Skeletal muscle satellite cell (primary cell): ENCODE results near the gene PRR35.

Experiments used
- H3K27me3 ChIP-seq: 2 replicates; pipeline ENCODE4 v1.7.0; 2013; ENCODE audit warnings: low read length; ENCODE audit not compliant: control insufficient read depth, insufficient read depth
- H3K36me3 ChIP-seq: 2 replicates; pipeline ENCODE4 v1.7.0; 2013; ENCODE audit warnings: mild to moderate bottlenecking, control low read depth, low read length; ENCODE audit not compliant: insufficient read depth
- H3K4me1 ChIP-seq: 2 replicates; pipeline ENCODE4 v1.7.0; 2013; ENCODE audit warnings: low read length; ENCODE audit not compliant: control insufficient read depth, insufficient read depth
- H3K4me2 ChIP-seq: 2 replicates; pipeline ENCODE4 v1.7.0; 2013; ENCODE audit warnings: mild to moderate bottlenecking, low read length
- H3K4me3 ChIP-seq: 2 replicates; pipeline ENCODE4 v1.7.0; 2013; ENCODE audit warnings: low read length
- H3K9ac ChIP-seq: 2 replicates; pipeline ENCODE4 v1.7.0; 2013; ENCODE audit warnings: mild to moderate bottlenecking, low read depth, low read length, moderate library complexity
- H3K9me3 ChIP-seq: replicated peaks from 2 replicates; pipeline ENCODE4 v1.7.0; 2013; ENCODE audit warnings: mild to moderate bottlenecking, control low read depth, low read length

The PRR35 gene

DNA sequence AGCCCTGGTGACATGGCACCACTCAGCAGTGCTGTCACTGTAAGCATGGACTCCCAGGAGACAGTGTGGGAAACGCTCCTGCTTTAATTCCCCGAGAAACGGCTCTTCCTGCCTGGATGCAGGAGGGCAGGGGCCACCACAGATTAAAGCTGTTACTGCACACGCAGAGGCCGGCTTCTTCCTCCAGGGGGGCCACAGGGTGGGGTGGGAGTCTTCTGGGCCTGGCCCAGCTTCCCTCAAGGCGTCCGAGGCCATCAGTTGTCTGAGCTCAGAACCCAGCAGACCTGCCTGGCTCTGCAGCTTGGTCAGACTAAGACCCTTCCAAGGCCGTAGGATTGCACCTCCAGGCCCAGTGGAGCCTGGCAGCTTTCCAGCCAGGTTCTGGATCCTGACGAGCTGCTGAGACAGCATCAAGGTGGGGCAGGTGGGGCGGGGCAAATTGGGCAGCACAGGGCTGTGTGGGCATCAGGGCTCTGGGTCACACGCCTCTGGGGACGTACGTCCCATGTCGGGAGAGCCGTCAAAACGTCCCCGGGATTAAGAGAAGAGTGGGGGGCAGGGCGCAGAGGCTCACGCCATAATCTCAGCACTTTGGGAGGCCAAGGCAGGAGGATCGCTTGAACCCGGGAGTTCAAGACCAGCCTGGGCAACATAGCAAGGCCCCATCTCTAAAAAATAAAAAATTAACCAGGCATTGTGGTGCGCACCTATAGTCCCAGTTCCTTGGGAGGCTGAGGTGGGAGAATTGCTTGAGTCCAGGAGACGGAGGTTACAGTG is 37.7 kb upstream of the PRR35 start:
- Histone ChIP-seq H3K9me3 (no peaks in the 10 kb centered on the region), H3K4me2 (no peak overlapping the region), H3K36me3 (peaks cover 29% of the 10 kb centered on the region), H3K4me3 (no peak overlapping the region), H3K4me1 (peaks cover 25% of the 10 kb centered on the region), H3K9ac (no peak overlapping the region), H3K27me3 (no peaks in the 10 kb centered on the region)

DNA sequence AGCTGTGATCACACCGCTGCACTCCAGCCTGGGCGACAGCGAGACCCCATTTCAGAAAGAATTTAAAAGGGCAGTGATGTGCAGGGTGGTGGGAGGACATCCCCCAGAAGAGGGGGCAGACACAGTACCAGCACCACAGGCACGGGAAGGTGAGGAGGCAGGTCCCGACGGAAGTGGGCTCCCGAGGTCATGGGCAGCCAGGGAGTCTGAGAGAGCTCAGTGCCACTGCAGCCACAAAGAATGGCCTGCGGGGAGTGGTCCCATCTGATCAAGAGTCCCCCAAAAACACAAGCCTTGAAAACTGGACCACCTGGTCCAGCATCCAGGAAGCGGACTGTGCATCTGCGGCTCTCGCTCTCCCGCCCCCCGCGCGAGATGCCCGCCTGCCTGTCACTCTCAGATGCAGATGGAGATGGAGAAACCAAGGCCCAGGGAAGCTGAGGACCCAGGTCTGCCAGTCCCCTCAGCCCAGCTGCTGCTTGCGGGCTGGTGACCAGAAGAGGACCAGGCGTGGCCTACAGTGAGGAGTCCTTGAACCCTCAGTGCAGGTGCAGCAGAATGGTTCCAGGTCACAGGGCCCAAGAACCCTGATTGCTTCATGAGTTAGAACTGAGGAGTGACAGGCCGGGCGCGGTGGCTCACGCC is 37.0 kb upstream of the PRR35 start:
- H3K4me3 ChIP-seq: no peak overlapping the region
- no peak overlapping the region for H3K9ac ChIP-seq
- peaks cover 25% of the 10 kb centered on the region for H3K4me1 ChIP-seq
- no peak overlapping the region for H3K4me2 ChIP-seq
- peaks cover 29% of the 10 kb centered on the region for H3K36me3 ChIP-seq
- H3K27me3 ChIP-seq: no peaks in the 10 kb centered on the region
- no peaks in the 10 kb centered on the region for H3K9me3 ChIP-seq

DNA sequence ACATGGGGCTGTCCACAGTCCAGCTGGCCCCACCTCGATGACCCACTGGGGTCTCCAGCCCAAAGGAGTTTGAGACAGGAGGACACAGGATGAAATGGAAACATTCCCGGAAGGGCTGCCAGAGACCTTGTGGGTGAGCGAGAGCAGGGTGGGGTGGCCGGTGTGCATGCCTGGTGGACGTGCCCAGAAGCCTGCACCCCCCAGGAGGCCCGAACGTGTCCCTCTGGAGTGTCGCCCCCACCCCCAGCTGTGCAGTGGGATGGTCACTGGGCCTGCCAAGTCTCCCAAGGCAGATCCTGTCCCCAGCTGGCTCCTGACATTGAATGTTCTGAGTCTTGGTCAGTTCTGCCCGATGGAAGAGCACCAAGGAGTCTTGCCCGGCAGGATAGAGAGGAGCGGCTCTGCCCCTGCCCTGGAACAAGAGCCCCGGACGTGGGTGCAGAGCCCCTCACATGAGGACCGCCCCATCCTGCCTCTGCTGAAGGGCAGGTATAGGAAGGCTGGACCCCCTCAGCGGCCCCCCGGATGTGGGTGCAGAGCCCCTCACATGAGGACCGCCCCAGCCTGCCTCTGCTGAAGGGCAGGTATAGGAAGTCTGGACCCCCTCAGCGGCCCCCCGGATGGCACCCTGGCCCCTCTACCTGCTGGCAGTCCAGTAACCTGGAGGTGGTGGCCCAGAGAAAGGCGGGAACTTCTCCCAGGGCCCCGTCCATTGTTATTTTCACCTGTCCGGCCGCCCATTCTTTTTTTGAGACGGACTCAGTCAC is 35.7 kb upstream of the PRR35 start:
- no peak overlapping the region for H3K9ac ChIP-seq
- peaks cover 31% of the 10 kb centered on the region for H3K4me1 ChIP-seq
- H3K4me2 ChIP-seq: no peak overlapping the region
- no peaks in the 10 kb centered on the region for H3K27me3 ChIP-seq
- no peak overlapping the region for H3K4me3 ChIP-seq
- no peaks in the 10 kb centered on the region for H3K9me3 ChIP-seq
- H3K36me3 ChIP-seq: peaks cover 22% of the 10 kb centered on the region

DNA sequence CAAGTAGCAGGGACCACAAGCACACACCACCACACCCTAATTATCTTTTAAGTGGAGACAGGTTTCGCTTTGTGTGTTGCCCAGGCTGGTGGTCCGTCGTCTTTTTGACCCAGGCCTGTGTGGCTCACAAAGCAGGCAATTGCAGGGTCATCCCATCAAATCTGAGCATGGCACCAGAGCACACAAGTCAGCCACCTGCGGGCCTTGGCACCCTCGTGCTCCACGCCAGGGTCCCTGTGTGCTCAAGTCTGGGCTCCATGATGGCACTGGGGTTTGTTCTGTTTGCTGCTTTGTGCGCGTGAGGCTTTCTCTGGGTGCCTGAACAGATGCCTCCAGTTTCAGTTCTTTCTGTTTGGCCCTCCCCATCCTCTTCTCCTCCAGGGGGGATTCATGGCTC is 35.1 kb upstream of the PRR35 start:
- Histone ChIP-seq H3K4me3 (peak overlapping the region; percentile 19), H3K27me3 (no peaks in the 10 kb centered on the region), H3K36me3 (peaks cover 22% of the 10 kb centered on the region), H3K9me3 (no peaks in the 10 kb centered on the region), H3K4me1 (peaks cover 38% of the 10 kb centered on the region), H3K9ac (no peak overlapping the region), H3K4me2 (peak overlapping the region; percentile 97)

DNA sequence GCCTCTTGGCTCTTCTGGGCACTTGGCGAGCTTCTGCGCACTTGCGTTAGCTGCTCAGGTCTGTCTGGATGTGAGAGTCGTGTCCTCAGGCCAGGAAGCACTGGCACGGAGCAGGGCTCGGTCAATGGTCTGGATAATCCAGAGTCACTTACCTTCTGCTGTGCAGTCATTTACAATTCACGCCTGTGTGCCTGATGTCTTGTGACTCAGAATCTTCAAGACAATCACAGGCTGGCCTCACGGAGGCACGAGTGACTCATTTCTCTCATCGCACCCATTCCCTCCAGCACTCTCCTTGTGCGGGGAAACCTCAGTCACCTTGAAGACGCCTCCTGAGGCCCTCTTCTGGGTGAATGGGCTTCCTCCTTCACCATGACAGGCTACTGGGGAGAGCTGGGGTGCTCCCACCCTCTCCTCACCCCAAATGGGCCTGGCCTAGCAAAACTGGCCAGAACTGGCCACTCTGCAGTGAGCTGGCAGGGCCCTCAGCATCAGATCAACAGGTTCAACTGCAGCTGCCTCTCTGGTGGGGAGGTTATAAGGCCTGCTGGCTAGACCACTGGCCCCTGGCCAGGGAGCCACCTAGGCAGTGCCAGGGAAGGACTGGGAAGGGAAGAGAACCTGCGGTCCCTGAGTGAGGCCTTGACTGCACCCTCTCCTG is 34.5 kb upstream of the PRR35 start:
- Histone ChIP-seq H3K9me3 (no peaks in the 10 kb centered on the region), H3K36me3 (peaks cover 20% of the 10 kb centered on the region), H3K4me1 (peaks cover 43% of the 10 kb centered on the region), H3K9ac (peak overlapping the region; percentile 90), H3K4me2 (peak overlapping the region; percentile 97), H3K27me3 (no peaks in the 10 kb centered on the region), H3K4me3 (peak overlapping the region; percentile 95)

DNA sequence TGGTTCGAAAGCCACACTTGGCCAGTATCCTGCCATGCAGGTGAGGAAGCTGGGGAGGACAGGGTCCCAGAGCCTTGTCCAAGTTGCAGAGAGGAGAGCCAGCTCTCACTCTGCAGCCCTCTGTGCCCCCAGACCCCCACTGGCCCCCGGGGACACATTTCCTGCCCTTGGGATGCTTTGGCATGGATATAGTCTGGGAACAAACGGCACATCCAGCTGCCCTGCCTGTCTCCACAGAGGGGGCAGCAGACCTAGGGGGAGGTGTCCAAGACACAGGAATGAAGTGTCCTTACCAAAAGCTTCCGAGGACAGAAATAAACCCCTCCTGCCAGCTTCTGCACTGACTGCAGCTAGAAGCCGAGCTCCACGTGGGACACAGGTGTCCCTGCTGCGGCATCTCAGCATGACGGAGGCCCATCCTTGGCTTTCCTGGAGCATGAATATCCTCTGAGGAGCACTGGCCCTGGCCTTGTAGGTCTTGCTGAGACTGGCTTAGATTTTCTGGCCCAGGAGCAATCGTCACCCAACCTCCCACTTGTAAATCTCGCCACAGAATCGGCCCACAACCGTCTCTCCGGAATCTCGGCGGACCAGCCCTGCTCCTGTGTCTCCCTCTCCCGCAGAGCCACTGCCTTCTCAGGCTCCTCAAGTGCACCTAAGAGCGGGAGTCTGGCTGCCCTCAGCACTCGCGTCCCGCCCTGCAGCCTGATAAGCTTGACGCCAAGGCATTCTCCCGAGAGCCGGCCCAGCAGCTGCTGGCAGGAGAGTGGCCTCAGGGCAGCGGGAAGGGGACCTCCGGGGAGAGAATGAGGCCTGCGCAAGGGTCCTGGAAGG is 33.8 kb upstream of the PRR35 start:
- Histone ChIP-seq H3K4me2 (peak overlapping the region; percentile 97), H3K9me3 (no peaks in the 10 kb centered on the region), H3K9ac (peak overlapping the region; percentile 90), H3K4me3 (peak overlapping the region; percentile 95), H3K27me3 (no peaks in the 10 kb centered on the region), H3K36me3 (peaks cover 13% of the 10 kb centered on the region), H3K4me1 (peaks cover 43% of the 10 kb centered on the region)

DNA sequence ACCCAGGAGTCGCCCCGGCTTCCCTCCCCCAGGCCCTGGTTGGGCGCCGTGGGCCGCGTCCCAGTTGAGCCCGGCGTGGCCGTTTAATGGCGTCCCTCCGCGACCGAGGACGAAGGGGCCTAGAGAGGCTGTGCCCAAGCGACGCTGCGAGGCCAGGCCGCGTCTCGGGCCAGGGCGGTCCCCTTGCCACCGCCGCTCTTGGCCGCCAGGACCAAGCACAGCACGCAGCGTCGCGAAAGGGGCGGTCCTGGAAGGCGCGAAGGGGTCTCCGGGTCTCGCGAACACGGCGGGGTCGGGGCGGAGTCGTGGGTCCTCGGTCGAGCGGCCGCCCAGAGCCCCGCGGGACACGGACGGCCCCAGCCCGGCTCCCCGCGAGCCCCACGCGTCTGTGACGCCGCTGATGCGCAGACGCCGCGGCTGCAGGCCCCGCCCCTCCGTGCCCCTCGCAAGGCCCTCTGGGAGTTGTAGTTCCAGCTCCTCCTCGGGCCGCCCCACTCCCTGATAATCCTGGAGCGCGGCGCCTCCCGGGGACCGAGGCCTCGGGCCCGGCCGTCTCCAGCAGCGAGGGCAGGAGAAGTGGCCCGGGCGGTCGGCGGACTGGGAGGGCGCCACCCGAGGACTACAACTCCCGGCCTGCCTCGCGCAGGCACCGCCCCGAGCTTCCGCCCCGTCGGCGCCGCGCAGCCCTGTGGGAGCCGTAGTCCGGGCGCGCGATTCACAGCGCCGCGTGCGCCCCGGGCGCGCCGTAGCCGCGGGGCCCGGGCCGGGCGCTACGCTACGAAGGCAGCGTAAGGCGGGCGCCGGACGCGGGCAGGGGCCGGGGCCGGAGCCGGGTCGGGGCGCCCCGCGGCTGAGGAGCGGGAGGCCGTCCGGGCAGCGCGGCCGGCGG is 32.9 kb upstream of the PRR35 start, which contains the start of gene CAPN15:
Gene CAPN15 (plus strand): TSS at position 698 of the 889 bp plus-strand sequence. CDS start 19,127 bp downstream, outside the sequence.
- Histone ChIP-seq H3K36me3 (peaks cover 10% of the 10 kb centered on the region), H3K27me3 (no peaks in the 10 kb centered on the region), H3K4me2 (peak within 1 kb of the TSS; percentile 97), H3K9me3 (no peaks in the 10 kb centered on the region), H3K9ac (peak within 1 kb of the TSS; percentile 90), H3K4me3 (peak within 1 kb of the TSS; percentile 95), H3K4me1 (peaks cover 47% of the 10 kb centered on the region)

DNA sequence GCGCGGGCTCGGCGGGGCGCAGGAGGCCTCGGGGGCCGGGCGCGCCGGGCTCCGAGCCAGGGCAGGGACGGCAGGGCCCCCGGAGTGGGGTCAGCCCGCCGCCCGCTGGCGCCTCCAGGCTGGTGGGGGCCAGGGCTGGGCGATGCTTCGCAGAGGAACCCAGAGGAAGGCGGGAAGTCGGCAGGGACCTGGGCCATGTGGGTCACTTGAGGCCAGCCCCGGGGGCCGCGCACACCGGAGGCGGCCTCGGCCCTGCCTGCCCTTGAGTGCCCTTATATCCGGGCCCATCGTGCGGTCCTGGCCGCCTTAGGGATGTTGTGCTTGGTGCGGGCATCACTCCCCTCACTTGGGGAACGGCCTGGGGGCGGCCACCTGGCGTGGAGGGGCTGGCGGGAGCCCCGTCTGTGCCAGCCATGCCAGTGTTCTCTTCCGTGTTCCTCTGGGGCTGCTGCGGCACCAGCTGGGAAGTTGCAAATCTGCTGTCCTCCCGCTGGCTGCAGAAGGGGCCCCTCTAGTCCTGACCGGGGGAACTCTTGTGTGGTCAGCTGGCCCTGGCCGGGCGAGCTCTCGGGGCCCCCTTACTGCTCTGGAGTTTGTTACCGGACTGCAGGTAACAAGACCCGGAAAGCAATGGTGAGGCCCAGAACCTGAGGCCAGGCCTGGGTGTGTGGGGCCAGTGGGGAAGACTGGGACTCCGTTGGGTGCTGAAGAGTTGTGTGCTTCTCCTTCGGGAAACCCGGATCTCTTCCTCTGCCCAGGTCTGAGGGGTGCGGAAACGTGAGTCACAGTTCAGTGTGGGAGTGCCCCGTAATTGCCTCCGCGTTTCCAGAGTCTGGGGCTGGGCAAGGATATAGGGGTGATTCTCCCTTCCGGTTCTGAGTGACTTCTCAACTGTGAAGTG is 31.8 kb upstream of the PRR35 start:
- H3K4me3 ChIP-seq: peak overlapping the region; percentile 95
- peaks cover 10% of the 10 kb centered on the region for H3K36me3 ChIP-seq

DNA sequence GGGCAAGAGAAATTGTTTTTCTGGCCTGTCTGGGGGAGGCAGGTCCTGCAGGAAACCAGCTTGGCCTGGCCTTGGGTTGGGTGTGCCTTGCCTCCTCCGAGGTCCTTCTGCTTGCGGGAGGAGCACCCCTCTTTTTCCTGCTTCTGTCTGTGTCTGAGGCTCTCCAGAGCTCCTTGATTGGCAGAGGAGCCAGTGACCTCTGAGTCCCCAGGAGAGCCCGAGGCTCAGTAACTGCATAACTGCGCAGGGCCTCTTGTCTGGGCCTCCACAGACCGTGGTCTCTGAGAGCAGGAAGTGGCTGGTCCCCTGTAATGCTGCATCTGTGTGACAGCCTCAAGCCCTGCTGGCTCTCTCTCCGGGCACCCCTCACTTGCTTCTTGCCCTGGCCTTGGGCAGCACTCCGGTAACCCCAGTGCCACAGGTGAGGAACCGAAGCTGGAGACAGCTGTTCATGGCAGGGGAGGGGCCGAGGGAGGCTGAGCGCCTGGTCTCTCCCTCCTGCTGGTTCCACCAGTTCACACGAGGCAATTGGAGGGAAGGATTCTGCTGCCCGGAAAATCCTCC is 31.1 kb upstream of the PRR35 start:
- Histone ChIP-seq H3K36me3 (peaks cover 10% of the 10 kb centered on the region), H3K4me1 (peaks cover 59% of the 10 kb centered on the region), H3K4me3 (peak overlapping the region; percentile 95)

More for the DNA sequence above, 31.8 kb upstream of the PRR35 start:
- H3K27me3 ChIP-seq: no peaks in the 10 kb centered on the region
- H3K9ac ChIP-seq: peak overlapping the region; percentile 90
- H3K9me3 ChIP-seq: no peaks in the 10 kb centered on the region
- H3K4me2 ChIP-seq: peak overlapping the region; percentile 97
- H3K4me1 ChIP-seq: peaks cover 51% of the 10 kb centered on the region

More for the DNA sequence above, 31.1 kb upstream of the PRR35 start:
- no peaks in the 10 kb centered on the region for H3K9me3 ChIP-seq
- H3K9ac ChIP-seq: peak overlapping the region; percentile 90
- peak overlapping the region; percentile 97 for H3K4me2 ChIP-seq
- H3K27me3 ChIP-seq: no peaks in the 10 kb centered on the region
